Measurements from ENCODE around the gene ARFGAP2.

The ARFGAP2 gene

GRCh38 chr11:47137476-47137875, 39.2 kb downstream of the ARFGAP2 start:
- no peak overlapping the region for H3K4me3 ChIP-seq (replicated peaks; ENCODE audit: low read depth, low read length)
- no peak for DNase-seq (ENCODE audit: low read depth)
- TF ChIP-seq CTCF (IDR thresholded peaks at IDR 0.05; ENCODE audit: low read length, missing control alignments) = no peak

- TF ChIP-seq CTCF (IDR thresholded peaks at IDR 0.05; ENCODE audit: low read length, missing control alignments) = no peak
- DNase-seq (ENCODE audit: low read depth) = no peak
These were observed 39.8 kb downstream of the ARFGAP2 start for GRCh38 chr11:47136921-47137320.

GRCh38 chr11:47136327-47136726, 40.4 kb downstream of the ARFGAP2 start:
- no peak for DNase-seq (ENCODE audit: low read depth)
- TF ChIP-seq CTCF (IDR thresholded peaks at IDR 0.05; ENCODE audit: low read length, missing control alignments) = no peak

More at GRCh38 chr11:47136921-47137320, 39.8 kb downstream of the ARFGAP2 start:
- no peak overlapping the region for H3K4me3 ChIP-seq (replicated peaks; ENCODE audit: low read depth, low read length)

GRCh38 chr11:47132981-47133380, 43.7 kb downstream of the ARFGAP2 start:
- no peak for DNase-seq (ENCODE audit: low read depth)

More at GRCh38 chr11:47136327-47136726, 40.4 kb downstream of the ARFGAP2 start:
- no peak overlapping the region for H3K4me3 ChIP-seq (replicated peaks; ENCODE audit: low read depth, low read length)

GRCh38 chr11:47132490-47132889, 44.2 kb downstream of the ARFGAP2 start:
- DNase-seq (ENCODE audit: low read depth) = no peak
- no peak overlapping the region for H3K4me3 ChIP-seq (replicated peaks; ENCODE audit: low read depth, low read length)
- TF ChIP-seq CTCF (IDR thresholded peaks at IDR 0.05; ENCODE audit: low read length, missing control alignments) = no peak

More at GRCh38 chr11:47132981-47133380, 43.7 kb downstream of the ARFGAP2 start:
- no peak for TF ChIP-seq CTCF (IDR thresholded peaks at IDR 0.05; ENCODE audit: low read length, missing control alignments)
- no peak overlapping the region for H3K4me3 ChIP-seq (replicated peaks; ENCODE audit: low read depth, low read length)

GRCh38 chr11:47131136-47131535, 45.5 kb downstream of the ARFGAP2 start:
- no peak for DNase-seq (ENCODE audit: low read depth)
- no peak for TF ChIP-seq CTCF (IDR thresholded peaks at IDR 0.05; ENCODE audit: low read length, missing control alignments)

GRCh38 chr11:47130543-47130942, 46.1 kb downstream of the ARFGAP2 start:
- DNase-seq (ENCODE audit: low read depth) = no peak
- H3K4me3 ChIP-seq (replicated peaks; ENCODE audit: low read depth, low read length) = no peak overlapping the region
- TF ChIP-seq CTCF (IDR thresholded peaks at IDR 0.05; ENCODE audit: low read length, missing control alignments) = no peak

More at GRCh38 chr11:47131136-47131535, 45.5 kb downstream of the ARFGAP2 start:
- H3K4me3 ChIP-seq (replicated peaks; ENCODE audit: low read depth, low read length) = no peak overlapping the region
